HuH-7.5 (cell line): Measurements from ENCODE around the gene TPI1.

Source experiments
- DNase-seq: peaks from one replicate; pipeline ENCODE4 v3.0.0; 2011; ENCODE audit warnings: low spot score

TPI1 gene

DNA sequence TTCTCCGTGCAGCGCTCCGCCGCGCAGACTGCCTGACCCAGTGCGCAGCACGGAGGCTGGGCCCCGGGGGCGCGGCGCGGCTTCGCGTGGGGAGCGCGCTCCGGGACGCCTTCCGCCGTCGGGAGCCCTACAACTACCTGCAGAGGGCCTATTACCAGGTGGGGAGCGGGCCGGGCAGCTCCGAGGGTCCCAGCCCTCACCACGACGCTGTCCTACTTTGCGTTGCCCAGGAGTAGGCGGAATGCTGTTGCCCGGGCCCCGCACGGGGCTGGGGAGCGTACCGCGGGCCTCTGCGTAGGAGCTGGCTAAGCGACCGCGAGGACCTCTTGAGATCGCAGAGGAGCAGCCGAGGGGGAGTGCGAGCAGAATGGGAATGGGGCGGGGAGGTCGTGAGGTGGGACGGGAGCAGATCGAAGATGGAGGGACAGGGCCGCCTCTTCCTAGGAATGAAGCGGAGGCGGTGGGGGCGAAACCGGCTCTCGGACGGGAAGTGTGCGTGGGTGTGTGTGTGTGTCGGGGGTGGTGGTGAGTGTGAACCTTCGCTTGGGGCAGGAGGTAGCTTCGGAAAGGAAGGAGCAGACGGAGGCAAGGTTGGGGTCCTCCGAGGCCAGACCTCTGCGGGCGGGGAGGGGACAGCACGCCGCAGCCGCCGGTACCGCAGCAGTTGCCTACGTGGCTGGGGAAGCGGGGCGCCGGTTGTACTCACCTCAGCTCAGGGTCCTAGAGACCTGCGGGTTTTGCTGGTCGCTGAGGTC is 38.4 kb upstream of the TPI1 start:
- peak; percentile 74 for DNase-seq

- peak; percentile 86 for DNase-seq
Observed at GRCh38 chr12:6829536-6830220, 37.7 kb upstream of the TPI1 start.

- no peak for DNase-seq
Observed at GRCh38 chr12:6830286-6830890, 36.9 kb upstream of the TPI1 start.

- no peak for DNase-seq
Observed at GRCh38 chr12:6830999-6831398, 36.3 kb upstream of the TPI1 start.

GRCh38 chr12:6831450-6831995 is 35.8 kb upstream of the TPI1 start:
- no peak for DNase-seq

DNA sequence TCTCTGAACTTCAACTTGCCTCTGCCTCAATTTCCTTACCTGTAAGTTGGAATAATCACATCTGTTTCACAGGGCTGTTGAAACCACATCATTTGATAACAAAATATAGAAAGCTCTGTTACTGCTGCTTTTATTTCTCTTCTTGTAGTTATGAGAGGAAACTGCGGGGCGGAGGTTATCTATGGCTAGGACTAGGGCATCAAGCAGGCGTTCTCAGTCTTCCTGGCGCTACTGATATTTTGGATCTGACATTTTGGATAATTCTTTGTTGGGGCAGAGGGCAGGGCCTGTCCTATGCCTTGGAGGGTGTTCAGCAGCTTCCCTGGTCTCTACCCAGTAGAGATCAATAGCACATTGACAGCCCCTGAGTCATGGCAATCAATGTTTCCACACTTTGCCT is 35.2 kb upstream of the TPI1 start:
- DNase-seq: no peak

DNA sequence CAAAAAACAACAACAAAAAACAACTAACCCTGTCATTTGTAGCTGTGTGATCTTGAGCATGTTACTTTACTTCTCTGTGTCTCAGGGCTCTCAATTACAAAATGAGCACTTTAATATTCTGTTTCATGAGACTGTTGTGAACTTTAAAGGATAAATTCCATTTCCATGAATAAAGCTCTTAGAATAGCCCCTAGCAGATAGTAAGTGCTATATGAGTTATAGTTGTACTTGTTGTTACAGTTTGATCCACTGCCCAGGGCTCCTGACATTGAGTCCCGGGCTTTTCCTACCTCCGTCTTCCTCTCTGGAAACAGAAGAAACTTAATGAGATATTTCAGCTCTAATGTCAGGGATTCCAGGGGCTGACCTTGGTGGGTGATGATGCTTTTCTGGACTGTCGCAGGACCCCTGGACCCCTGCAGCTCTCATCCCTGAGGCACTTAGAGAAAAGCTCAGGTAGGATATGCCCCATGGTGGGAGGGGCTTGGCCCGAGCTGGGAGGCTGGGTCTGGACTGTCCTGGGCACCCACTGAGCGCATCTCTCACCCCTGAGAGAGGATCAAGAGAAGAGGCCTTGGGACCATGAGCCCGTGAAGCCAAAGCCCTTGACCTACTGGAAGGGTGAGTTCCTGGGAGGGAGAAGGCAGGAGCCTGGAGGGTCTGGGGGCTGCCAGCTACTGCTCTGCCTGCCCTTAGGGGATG is 34.0 kb upstream of the TPI1 start:
- no peak for DNase-seq

DNA sequence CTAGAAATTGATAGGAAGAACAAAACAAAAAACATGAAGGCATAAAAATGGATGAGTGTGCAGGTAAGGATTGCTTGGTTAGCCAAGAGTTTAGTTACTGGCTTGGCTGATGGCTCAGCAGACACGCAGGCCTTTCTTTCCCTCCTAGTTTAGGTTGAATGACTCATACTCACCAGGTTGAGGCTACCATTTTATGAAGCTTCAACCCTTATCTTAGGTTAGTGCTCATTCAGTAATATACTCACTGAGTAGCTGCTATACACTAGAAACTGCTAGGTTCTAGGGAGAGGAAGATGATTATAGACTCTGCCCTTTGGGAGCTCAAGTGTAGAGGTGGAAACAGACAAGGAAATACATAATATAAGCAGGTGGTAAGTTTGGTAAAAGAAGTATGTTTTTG is 33.1 kb upstream of the TPI1 start:
- DNase-seq: no peak

DNA sequence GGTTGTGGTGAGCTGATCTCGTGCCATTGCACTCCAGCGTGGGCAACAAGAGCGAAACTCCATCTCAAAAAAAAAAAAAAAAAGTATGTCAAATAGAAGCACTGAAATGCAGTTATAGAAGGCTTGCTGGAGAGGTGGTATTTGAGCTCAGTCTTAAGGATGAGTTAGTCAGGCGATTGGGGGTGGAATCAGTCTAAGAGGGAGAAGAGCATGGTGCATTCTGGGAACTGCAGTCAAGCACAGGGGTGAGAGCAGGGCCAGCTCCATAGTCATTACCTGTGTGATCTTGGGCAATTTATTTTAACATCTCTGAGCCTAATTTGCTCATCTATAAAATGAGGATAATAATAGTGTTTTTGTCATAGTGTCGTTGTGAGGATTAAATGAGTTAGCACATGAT is 32.5 kb upstream of the TPI1 start:
- no peak for DNase-seq

GRCh38 chr12:6836851-6837250 is 30.5 kb upstream of the TPI1 start:
- no peak for DNase-seq

DNA sequence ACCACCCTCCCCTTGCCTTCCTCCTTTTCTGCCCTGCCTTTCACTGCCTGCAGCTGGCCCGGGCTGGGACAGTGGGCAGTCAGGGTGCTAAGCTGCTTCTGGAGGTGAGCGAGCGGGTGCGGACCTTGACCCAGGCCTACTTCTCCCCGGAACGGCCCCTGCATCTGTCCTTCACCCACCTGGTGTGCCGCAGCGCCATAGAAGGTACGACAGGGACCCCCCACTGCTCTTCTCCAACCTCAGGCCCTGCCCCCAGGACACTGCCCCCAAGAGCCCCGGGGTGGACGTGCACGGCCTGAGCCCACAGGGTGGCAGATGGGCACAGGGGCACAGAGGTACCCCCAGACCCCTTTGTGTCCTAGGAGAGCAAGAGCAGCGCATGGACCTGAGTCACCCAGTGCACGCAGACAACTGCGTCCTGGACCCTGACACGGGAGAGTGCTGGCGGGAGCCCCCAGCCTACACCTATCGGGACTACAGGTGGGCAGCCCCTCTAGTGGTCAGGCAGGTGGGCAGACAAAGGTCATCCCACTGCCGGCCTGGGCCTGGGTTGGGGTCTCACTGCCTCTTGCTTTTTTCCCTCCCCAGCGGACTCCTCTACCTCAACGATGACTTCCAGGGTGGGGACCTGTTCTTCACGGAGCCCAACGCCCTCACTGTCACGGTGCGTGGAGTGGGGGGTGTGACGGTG is 29.8 kb upstream of the TPI1 start:
- no peak for DNase-seq

GRCh38 chr12:6838854-6839253 is 28.5 kb upstream of the TPI1 start:
- DNase-seq: no peak

- no peak for DNase-seq
Observed at GRCh38 chr12:6839482-6840201, 27.7 kb upstream of the TPI1 start.

DNA sequence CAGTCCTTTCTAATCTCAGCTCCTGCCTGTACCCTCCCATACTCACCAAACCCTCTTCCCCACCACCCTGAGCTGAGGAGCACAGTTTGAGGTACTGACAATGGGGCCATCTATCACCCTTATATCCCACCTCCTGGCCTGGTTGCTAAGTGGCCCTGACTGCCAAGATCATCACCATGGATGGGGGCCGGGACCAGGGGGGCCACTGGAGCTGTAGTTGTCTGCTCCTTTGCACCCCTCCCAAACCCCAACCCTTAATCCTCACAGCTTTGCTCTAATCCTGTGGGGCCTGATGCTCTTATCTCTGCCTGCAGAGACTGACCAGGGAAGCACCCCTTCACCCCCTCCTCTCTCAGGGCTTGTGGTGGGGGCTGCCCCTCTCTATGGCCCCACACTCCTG is 27.0 kb upstream of the TPI1 start:
- no peak for DNase-seq

DNA sequence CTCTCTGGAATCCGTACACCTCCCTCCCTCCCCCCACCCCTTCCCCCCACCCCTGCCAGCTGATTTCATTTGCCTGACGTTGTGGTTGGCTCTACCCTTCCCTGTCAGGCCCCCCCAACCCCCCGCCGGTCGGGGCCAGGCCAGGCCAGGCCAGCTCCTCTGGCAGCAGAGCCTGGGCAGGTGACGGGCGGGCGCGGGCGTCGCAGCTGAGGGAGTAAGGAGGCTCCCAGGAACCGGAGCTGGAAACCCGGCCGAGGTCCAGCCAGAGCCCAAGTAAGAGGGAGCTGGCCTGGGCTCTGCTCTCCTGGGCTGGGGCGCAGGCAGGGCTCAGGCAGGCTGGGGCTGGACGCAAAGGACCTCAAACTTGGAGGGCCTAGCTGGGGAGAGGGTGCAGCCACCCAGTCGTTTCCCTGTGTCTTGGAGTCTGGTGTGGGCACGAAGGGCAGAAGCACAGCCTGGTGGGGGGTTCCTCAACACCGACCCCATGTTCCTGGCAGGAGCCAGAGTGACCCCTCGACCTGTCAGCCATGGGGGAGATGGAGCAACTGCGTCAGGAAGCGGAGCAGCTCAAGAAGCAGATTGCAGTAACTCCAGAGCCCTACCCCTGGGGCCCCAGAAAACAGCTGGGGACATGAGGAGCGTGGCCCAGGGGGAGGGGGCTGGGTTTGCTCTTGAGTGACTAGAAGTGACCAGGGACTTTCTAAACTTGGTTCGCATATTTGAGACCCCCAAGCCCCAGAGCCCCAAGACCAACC is 26.4 kb upstream of the TPI1 start, which contains the start of gene GNB3:
Gene GNB3, plus strand, starts transcription at position 165 of the 755 bp plus-strand sequence. Its CDS starts 363 bp downstream, at position 528.
- no peak for DNase-seq

GRCh38 chr12:6842075-6842474 is 25.3 kb upstream of the TPI1 start:
- no peak for DNase-seq

DNA sequence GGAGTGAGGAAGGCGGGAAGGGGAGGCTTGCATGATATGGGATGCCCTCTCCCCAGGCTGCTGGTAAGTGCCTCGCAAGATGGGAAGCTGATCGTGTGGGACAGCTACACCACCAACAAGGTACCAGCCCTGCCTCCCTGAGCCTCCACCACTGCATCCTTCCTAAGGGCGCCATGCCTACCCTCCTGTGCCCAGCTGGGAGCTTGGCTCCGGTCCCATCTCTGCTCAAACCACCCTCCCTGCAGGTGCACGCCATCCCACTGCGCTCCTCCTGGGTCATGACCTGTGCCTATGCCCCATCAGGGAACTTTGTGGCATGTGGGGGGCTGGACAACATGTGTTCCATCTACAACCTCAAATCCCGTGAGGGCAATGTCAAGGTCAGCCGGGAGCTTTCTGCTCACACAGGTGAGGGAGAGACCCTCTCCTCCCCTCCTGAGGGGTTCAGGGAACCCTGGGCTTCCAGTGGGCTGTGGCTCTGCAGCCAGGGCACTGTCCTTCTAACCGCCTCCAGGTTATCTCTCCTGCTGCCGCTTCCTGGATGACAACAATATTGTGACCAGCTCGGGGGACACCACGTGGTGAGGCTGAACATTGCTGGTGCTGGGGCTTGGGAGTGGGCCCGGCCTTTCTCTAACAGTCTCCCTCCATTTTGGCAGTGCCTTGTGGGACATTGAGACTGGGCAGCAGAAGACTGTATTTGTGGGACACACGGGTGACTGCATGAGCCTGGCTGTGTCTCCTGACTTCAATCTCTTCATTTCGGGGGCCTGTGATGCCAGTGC is 24.0 kb upstream of the TPI1 start:
- peak; percentile 59 for DNase-seq

DNA sequence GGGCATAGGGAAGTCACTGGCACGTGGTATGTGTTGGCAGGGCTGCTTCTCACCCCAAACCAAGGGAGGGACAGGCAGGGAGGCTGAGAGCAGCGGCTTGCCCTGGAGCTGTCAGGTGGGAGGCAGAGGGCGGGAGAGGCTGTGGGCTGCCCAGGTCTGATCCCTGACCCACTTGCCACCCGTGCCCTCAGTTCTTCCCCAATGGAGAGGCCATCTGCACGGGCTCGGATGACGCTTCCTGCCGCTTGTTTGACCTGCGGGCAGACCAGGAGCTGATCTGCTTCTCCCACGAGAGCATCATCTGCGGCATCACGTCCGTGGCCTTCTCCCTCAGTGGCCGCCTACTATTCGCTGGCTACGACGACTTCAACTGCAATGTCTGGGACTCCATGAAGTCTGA is 21.9 kb upstream of the TPI1 start:
- DNase-seq: no peak

GRCh38 chr12:6846316-6846869 is 20.9 kb upstream of the TPI1 start:
- no peak for DNase-seq
